GM21576 (cell line): ENCODE data around the gene AMZ2.
A peak's percentile ranks its signal among the peaks of the same experiment; 100 is the strongest.
"Not testable (repeated sequence)": the region's sequence is repeated elsewhere in the genome, so short reads cannot be mapped to it uniquely, and the experiment has no call there.

Experiments
- ATAC-seq: cut with Tn5 transposase; IDR thresholded peaks from one replicate; pipeline ENCODE4 v1.9.1; 2021; ENCODE audit warnings: mild to moderate bottlenecking, moderate library complexity; ENCODE audit not compliant: unreplicated experiment

The AMZ2 gene

GRCh38 chr17:68247445-68248198 is at the start of gene AMZ2:
TSS of gene AMZ2 (plus strand) at chr17:68248043. CDS start at chr17:68250188, 2,145 bp downstream.
- peak; percentile 84 for ATAC-seq

GRCh38 chr17:68198931-68199836 is 48.7 kb upstream of the AMZ2 start:
- no peak for ATAC-seq

- no peak for ATAC-seq
These were observed 47.8 kb upstream of the AMZ2 start for GRCh38 chr17:68199837-68200688.

- ATAC-seq, result no peak
These were observed 47.0 kb upstream of the AMZ2 start for GRCh38 chr17:68200689-68201417.

GRCh38 chr17:68201418-68201771 is 46.4 kb upstream of the AMZ2 start:
- not testable (repeated sequence) for ATAC-seq

GRCh38 chr17:68202321-68202720 is 45.5 kb upstream of the AMZ2 start:
- ATAC-seq, result not testable (repeated sequence)

- ATAC-seq, result no peak
These were observed 43.1 kb upstream of the AMZ2 start for GRCh38 chr17:68204736-68205135.

- ATAC-seq, result peak; percentile 83
These were observed 42.5 kb upstream of the AMZ2 start for GRCh38 chr17:68205251-68205807.

GRCh38 chr17:68205808-68206720 is 41.8 kb upstream of the AMZ2 start:
- peak; percentile 14 for ATAC-seq

- no peak for ATAC-seq
These were observed 40.1 kb upstream of the AMZ2 start for GRCh38 chr17:68207651-68208253.

GRCh38 chr17:68208651-68209050 is 39.2 kb upstream of the AMZ2 start:
- not testable (repeated sequence) for ATAC-seq

GRCh38 chr17:68209191-68209900 is 38.5 kb upstream of the AMZ2 start:
- not testable (repeated sequence) for ATAC-seq

- no peak for ATAC-seq
These were observed 37.1 kb upstream of the AMZ2 start for GRCh38 chr17:68210570-68211315.

- not testable (repeated sequence) for ATAC-seq
These were observed 34.1 kb upstream of the AMZ2 start for GRCh38 chr17:68213428-68214411.

GRCh38 chr17:68215453-68215852 is 32.4 kb upstream of the AMZ2 start:
- ATAC-seq, result not testable (repeated sequence)

GRCh38 chr17:68219429-68219828 is 28.4 kb upstream of the AMZ2 start:
- not testable (repeated sequence) for ATAC-seq
